ENCODE measurements around the gene B3GNT2.

DNA sequence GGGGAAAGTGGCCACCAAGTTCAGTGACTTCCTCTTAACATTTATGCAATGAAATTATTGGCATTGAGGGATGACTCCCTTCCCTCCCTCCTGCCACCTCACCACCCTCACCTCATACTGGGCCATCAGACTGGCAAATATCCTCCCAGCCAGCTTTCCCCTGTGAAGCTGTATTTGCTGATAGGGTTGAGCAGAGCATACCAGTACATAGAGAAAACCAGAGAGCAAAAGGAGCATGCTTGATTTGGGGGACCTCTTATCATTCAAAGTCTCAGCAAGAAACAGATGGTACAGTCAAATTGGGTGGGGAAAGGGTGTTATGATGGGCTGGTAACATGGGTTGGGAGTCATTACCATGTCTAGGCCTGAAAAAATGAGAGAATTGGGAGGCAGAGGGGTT is 19.1 kb upstream of the B3GNT2 start:
- TF ChIP-seq CTCF (IDR thresholded peaks at IDR 0.05) (no peak), POLR2A (IDR thresholded peaks at IDR 0.05) (no peak)
